ENCODE measurements around the gene SLC17A4.
A peak's percentile ranks its signal among the peaks of the same experiment; 100 is the strongest.
"Not testable (repeated sequence)": the region's sequence is repeated elsewhere in the genome, so short reads cannot be mapped to it uniquely, and the experiment has no call there.

SLC17A4 gene, protein sequence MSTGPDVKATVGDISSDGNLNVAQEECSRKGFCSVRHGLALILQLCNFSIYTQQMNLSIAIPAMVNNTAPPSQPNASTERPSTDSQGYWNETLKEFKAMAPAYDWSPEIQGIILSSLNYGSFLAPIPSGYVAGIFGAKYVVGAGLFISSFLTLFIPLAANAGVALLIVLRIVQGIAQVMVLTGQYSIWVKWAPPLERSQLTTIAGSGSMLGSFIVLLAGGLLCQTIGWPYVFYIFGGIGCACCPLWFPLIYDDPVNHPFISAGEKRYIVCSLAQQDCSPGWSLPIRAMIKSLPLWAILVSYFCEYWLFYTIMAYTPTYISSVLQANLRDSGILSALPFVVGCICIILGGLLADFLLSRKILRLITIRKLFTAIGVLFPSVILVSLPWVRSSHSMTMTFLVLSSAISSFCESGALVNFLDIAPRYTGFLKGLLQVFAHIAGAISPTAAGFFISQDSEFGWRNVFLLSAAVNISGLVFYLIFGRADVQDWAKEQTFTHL

GRCh38 chr6:25754535-25754934 is at the start of gene SLC17A4:
Gene SLC17A4 (plus strand): TSS chr6:25754742. CDS start chr6:25761963, 7,221 bp downstream.
- no peak for DNase-seq

GRCh38 chr6:25706314-25707014 is 48.1 kb upstream of the SLC17A4 start:
- peak in 1 of 2 experiments; percentile 9 for DNase-seq

- no peak for DNase-seq
Observed at GRCh38 chr6:25709761-25710160, 44.8 kb upstream of the SLC17A4 start.

DNA sequence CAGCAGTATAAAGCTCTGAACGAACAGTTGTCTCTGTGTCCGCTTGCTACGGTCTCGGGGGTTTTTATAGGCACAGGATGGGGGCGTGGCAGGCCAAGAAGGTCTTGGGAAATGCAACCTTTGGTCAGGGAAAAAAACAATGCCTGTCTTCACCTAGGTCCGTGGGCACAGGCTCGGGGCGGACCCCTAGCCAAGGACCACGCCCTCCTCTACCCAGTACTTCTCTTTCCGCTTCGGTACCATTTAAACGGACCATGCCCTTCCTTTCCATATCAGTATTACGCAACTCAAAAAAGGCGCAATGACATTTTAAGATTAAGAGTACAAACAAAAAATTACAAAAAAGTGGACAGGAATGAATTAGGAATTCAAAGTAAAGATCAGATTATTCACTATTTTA is 44.3 kb upstream of the SLC17A4 start:
- no peak for DNase-seq

DNA sequence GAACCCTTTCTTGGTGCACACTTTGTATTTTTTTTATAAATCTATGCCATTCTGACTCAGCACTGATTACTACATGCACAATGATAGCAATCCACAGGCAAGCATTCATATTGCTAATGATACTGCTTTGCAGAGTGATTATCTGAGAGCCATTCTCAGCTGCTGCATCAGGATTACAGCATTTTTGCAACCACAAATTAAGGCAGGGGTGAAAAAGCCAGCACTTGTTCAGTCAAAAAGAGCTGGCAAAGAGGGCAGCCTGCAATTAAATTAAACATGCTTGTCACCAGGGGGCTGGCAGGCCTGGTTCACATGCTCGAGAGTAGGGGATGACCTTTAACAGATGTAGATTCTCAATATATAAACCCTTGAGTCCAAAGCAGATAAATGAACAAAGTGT is 40.7 kb upstream of the SLC17A4 start:
- DNase-seq = no peak

GRCh38 chr6:25714765-25715164 is 39.8 kb upstream of the SLC17A4 start:
- no peak for DNase-seq

- DNase-seq = no peak
Observed at GRCh38 chr6:25715794-25716193, 38.7 kb upstream of the SLC17A4 start.

- DNase-seq = peak; percentile 49 to 72
Observed at GRCh38 chr6:25717866-25718740, 36.4 kb upstream of the SLC17A4 start.

DNA sequence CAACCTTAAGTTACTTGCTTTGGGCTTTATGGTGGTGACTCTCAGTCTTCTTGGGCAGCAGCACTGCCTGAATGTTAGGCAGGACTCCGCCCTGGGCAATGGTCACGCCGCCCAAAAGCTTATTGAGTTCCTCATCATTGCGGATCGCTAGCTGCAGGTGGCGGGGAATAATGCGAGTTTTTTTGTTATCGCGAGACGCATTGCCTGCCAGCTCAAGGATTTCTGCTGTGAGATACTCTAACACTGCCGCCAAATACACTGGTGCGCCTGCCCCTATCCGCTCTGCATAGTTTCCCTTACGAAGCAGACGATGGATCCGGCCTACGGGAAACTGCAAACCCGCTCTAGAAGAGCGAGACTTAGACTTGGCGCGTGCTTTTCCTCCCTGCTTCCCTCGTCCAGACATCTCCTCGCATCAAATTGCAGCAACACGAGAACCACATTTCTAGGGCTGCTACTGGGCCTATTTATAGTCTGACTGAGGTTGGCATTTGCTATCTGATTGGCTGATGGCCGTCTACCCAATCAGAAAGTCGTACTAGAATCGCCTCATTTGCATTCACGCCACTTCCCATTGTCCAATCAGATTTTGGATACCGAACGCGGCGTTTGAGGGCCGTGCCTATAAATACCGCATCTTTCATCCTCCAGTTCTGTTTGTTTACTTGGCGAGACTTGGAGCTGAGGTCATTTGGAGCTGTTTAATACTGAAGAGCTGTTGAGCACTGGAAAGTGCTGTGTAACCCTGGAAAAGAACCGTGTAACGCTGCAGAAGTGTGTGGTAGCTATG is 28.2 kb upstream of the SLC17A4 start:
- DNase-seq = no peak

DNA sequence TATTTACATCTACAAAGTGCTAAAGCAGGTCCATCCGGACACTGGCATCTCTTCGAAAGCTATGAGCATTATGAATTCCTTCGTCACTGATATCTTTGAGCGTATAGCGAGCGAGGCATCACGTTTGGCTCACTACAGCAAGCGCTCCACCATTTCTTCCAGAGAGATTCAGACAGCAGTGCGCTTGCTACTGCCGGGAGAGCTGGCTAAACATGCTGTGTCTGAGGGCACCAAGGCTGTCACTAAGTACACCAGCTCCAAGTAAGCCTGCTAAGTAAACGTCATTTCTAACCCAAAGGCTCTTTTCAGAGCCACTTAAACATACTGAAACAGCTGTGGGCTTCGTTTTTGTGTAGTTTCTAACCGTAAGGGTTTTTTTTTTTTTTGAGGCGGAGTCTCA is 27.5 kb upstream of the SLC17A4 start:
- no peak for DNase-seq

DNA sequence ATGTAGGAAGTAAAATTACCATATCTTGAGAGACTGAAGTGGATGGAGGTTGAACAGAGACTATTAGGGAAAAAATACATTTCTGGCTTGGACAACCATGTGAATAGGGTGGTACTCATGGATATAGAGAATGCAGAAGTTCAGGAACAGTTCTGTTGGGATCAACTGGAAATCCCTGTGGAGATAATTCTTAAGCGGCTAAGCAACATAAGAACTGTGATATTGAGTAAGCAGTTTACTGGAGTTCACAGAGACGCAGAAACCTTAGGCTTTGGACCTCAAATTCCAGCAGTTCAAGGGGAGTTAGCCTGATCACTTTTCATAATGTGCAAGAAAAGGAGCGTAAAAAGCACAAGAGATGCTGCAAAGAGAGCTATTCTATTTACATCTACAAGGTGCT is 23.6 kb upstream of the SLC17A4 start:
- no peak for DNase-seq

- DNase-seq = no peak
Observed at GRCh38 chr6:25731721-25732120, 22.8 kb upstream of the SLC17A4 start.

DNA sequence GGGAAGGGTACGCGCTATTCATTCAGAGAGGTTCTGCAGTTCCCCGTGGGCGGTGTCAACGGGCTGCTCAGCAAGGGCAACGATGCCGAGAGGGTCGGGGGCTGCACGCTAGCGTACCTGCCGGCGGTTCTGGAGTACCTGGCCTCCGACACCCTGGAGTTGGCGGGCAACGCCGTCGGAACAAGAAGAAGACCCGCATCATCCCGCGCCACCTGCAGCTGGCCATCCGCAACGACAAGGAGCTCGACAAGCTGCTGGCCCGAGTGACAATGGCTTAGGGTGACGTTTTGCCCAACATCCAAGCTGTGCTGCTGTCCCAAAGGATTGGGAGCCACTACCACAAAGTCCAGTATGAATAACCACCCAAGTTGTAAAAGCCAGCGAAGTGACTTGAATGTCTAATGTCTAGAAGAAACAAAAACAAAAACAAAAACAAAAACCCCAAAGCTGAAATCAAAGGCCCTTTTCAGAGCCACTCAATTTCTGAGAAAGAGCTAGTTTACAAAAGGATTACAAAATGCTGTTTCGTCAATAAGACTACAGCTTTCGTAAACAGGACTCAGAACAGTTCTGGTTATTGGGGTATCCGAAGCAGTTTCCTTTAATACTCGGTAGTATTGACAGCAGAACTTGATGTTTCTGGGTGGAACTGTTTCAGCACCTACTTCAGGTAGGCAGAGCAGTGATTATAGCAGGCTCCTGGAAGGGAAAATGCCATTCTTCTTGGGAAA is 21.9 kb upstream of the SLC17A4 start:
- no peak for DNase-seq

GRCh38 chr6:25735261-25735660 is 19.3 kb upstream of the SLC17A4 start:
- DNase-seq = no peak

- no peak for DNase-seq
Observed at GRCh38 chr6:25743868-25744267, 10.7 kb upstream of the SLC17A4 start.

- no peak for DNase-seq
Observed at GRCh38 chr6:25745836-25746235, 8.7 kb upstream of the SLC17A4 start.

DNA sequence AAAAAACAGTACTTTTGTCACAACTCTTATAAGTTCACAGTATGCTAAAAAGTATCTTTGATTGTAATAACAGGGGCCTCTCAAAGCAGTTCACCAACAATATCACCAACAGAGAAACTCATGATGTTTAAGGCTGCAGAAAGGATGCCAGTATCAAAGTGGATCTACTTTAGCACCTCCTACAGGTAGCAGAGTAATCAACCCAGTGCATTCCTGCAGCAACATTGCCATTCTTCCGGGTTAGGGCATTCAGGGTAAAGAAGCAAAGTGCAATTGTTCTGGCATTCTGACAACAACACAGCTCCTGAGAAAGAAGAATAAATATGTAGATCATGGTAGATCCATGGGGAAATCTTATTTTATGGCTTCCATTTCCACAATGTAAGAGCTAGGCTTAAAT is 7.6 kb upstream of the SLC17A4 start:
- no peak for DNase-seq

DNA sequence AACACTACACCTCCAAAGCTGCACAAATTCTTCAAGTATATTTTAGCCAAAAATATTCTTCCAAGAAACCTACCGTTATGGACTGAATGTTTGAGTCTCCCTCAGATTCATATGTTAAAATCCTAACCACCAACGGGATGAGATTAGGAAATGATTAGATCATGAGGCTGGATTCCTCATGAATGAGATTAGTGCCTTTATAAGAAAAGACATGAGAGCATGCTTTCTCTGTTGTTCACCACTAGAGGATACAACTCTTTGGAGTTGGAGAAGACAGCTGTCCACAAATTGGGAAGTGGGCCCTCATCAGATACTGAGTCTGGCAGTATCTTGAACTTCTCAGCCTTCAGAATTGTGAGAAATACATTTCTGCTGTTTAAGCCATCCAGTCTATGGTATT is 7.1 kb upstream of the SLC17A4 start:
- DNase-seq = no peak

DNA sequence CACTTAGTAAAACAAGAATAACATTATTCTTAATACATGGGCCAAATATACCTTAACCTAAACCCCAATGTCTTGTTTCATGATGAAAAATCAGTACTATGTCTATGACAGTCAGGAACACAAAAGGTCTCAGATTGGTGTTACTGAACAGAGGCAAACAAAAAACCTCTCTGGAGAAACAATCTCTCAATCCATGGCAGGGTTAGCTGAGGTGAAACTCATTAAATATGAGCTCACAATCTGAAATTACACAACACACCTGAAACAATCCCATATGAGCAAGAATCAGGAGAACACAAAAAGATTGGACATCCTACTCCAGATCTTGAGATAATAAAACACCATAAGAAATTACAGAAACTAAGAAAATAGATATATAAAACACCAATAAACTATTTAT is 6.5 kb upstream of the SLC17A4 start:
- no peak for DNase-seq

GRCh38 chr6:25748601-25749517 is 5.7 kb upstream of the SLC17A4 start:
- DNase-seq = not testable (repeated sequence)

All from AML-193 (cell line).